ENCODE results near the gene TMC6.
"Not testable (repeated sequence)": the region's sequence is repeated elsewhere in the genome, so short reads cannot be mapped to it uniquely, and the experiment has no call there.

The TMC6 gene

DNA sequence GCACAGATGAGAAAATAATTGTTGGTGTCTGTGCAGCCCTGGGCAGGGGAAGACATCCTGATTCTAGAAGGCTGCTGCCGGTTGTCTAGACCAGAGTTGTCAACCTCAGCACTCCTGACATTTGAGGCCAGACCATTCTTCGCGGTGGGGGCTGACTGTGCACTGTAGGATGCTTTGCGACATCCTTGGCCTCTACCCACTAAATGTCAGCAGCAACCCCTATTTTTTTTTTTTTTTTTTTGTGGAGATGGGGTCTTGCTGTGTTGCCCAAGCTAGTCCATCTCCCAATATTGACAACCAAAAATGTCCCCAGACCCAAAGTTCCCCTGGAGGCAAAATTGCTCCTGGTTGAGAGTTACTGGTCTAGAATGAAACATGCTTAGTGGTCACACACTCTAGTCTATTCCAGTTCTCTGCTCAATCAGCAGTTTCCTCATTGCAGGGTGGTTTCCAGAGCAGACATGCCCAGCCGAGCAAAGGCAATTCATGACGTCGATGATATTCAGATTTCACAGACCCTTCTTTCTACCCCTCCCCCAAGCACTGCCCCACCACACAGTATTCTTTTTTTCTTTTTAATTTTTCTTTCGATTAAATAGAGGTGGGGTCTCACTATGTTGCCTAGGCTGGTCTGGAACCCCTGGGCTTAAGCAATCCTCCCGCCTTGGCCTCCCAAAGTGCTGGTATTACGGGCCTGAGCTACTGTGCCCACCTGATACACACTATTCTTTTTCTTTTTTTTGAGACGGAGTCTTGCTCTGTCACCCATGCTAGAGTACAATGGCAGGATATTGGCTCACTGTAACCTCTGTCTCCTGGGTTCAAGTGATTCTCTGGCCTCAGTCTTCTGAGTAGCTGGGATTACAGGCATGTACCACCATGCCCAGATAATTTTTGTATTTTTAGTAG is 26.6 kb upstream of the TMC6 start:
- DNase-seq: peak in 1 of 2 donors; percentile 79

DNA sequence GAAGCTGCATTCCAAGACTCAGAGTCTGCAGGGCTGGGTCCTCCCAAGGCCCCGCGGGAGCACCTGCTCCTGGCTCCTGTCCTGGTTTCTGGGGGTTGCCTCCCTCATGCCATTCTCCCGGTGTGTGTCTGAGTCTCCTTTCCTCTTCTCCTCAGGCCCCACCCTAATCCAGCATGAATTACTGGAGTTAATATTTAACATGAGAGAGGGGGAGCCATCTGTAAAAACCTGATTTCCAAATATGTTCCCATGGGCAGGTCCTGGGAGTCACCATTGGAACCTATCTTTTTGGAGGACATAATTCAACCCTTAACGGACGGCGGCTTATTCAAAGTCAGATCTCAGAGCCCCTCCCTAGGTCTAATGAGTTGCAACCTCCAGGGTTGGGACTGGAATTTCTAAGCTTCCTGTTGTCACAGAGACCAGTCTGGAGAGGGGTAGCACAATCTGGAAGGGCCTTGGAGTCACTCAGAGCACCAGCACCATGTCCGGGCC is 23.0 kb upstream of the TMC6 start:
- no peak for DNase-seq

DNA sequence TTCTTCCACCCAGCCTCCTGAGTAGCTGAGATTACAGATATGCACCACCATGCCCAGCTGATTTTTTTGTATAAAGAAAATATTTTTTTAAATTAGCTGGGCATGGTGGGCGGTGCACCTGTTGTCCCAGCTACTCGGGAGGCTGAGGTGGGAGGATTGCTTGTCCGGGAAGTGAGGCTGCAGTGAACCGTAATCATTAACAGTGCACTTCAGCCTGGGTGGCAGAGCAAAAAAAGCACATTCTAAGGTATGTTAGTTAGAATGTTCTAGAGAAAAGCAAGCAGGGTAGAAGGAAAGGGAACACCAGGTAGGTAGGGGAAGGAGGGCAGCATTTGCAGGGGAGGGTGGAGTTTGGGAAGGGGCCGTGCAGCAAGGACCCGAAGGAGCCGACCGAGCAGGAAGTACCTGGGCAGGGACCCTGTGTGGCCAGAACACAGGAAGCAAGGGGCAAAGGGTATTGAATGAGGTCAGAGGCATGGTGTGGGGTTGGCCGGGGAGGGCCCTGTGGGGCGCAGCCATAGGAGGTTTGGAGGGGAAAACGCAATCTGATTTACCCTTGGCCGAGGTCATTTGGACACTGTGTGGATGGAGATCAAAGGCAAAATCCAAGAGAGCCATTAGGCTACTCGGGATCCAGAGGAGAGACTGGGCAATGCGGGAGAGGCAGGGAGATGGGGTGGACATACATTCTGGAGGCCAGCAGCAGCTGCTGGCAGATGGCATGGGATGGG is 19.9 kb upstream of the TMC6 start:
- DNase-seq: no peak

DNA sequence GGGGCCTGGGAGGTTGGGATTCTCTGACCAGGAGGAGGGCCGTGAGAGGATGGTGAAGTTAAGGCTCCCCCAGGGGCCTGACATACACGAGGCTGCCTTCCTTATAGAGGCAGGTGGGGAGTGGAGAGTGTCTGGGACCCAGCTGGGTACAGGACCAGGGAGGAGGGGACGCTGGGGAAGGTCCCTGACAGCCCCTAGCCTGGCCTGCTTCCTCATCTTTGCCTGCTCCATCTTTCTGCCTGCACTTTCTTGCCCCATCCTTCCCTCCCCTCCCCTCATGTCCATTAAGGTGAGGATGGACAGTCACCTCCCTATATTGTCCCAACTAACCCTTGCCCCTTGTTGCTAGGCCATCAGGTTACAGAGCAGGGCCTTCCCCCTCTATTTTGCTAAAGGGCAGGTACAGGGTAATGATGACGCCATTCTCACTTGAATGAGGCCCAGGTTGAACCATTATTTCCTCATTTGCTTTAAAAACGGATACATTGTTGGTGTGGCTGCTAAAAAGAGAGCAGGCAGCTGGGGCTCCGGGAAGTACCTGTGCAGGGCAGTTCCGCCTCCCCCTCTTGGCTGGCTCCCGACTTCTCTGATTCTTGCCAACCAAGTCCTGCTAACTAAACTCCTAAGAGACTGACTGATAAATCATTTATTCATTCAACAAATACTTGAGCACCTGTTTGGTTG is 18.9 kb upstream of the TMC6 start:
- DNase-seq: peak in 1 of 2 donors; percentile 75

DNA sequence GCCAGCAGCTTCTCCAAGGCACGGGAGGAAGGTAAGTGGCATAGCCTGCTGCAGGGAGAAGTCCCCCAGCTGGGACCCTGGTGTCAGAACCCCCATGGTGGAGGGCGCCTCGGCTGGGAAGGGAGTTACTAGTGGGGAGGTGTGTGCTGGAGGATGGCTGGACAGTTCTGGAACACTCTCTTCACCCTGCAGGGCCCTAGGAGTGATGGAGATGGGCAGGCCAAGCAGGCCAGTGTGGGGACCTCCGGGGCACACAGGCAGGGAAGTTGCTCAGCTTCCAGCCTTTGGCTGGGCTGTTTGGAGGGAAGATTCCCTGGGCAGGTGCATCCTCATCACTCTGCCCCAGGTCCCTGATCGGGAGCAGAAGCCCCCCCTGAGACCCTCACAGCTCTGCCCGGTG is 18.3 kb upstream of the TMC6 start:
- DNase-seq: no peak

DNA sequence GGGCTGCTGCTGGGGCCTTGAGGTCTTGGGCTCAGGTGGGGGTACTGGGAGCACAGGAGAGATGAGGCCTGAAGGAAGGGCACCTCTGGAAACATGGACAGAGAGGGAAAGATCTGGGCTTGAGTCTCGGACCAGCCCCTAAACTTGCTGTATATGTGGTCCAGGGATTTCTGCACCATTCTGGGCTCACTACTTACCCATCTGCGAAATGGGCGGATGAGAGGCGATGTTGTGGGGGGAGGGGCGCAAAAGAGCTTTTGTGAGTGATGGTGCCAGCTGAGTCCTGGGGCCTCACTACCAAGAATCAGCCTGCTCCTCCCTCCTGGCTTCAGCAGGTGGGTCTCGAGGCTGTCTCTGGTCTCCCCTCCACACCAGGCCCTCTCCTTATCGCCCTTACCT is 17.9 kb upstream of the TMC6 start:
- no peak for DNase-seq

DNA sequence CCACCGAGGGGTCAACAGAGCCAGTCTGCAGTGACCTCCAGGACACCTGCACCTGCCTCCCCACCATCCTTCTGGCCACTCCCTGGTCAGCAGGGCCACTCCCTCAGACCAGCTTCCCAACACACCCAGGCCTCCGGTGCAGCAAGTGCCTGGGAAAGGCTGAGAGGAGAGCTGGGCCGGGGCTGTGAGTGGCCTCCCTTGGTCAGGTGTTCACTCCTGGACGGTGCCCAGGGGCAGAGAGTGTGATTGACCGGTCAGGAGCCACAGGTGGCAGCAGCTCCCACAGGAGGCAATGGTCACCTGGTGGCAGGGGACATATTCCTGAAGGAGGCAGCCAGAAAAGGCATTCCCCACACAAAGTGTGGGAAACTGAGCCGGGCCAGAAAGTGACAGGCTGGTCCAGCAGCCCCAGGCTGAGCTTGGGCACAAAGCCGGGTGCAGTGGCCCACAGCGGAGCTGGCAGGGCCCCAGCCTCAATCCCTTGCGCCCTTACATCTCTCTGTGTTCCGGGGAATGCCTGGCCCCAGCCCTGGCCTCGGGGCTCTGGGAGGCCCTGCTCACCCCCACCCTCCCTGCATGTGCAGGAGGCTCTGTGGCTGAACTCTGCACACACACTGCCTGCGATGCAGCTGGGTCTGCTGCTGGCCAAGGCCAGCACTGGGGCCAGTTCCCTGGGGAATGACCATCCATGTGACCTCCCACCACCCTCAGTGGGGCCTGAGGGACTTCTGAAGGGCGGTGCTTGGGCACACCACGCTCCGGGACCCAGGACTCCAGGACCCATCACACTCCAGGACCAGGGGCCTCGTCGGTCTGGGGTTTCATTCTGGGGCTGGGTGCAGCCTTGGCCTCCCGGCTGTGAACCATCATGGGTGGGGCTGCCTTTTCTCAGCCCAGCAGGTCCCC is 16.4 kb upstream of the TMC6 start:
- DNase-seq: no peak

DNA sequence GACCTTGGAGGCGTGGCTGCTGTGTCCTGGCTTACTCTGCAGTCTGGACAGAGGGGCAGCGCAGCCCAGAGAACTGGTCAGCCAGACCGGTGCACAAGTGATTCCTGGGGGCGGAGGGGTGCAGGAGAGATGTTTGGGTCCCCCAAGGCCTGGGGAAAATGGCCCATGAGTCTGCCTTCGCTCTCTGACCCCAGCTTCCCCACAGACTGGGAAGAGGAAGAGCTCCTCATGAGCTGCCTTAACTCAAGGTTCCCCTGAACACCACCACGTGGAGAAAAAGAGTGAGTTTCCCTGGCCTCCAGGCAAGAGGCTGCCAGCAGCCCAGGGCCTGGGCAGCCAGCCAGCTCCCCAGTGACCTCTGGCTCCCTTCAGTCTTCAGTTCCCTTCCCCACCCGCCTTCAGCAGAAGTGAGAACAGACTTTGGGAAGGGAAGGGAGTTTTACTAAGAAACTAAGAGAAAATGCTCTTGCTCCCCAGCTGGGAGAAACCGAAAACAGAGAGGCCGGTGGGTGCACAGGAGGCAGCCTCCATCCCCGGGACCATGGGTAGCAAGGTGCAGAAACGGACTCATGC is 15.7 kb upstream of the TMC6 start:
- DNase-seq: peak in 1 of 2 donors; percentile 71

DNA sequence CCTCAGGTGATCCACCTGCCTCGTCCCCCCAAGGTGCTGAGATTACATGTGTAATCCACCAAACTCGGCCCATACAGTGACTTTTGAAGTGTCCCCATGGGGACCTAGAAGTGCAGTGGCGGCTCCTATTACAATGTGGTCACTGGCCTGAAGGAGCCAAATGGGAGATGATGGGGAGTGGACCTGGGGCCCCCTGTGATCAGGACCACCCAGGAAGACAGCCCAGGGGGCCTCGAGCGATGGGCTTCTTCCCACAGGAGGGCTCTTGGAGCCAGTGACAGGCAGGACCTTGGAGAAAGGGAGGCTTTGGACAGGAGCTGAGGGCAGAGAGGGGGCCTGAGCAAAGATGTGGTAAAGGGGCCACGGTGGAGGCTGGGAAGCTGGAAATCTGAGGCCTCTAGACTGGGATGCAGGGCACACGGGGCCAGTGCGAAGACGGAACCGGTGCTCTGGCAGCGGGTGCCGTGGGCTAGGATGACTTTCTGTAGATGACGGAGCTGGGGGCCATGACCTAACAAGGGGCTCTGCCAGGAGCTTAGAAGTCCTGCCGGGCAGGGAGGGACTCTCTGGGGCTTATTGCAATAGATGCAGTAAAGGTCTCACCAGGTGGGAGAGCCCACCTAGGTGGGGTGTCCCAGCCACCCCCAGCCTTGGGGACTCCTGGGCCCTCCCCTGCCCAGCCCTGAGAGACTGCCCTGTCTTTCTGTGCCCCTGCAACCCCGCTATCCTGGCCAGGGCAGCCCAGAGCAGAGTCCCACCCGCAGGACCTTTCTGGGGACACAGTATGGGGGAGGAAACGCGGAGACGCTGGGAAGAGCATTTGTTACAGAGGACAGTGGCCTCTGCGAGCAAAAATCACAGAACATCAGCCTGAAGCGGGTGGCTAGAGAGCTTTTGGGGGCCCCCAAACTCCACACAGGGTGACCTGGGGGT is 14.9 kb upstream of the TMC6 start:
- no peak for DNase-seq

DNA sequence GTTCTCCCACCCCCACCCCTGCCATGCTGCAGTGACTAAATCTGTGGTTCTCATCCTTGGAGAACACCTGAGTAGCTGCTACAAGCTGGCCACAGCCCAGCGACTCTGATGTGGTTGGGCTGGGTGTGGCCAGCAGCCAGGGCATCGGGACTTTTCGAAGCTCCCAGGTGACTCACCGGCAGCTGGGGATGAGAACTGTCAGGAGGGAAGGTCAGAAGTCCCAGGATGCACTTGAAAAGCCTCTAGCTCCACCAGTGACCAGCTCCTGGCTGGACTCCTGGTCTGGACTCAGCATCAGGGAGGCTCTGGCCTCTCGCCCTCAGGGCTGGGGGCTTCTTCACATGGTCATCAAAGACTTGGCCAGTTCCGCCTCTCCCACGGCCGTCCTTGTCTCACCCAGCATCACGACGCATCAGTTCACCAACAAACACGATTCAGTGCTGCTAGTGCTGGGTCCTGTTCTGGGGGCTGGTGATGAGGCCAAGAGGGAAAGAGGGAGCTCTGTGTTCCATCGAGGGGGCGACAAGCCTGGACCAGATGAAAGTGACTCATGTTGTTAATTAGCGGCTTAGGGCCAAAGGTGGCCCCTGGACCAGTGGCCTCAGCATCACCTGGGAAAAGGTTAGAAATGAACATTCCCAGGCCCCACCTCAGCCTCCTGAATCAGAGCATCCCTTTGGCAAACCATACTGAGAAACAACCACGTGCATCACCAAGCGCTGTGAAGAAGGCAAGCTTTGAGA is 13.7 kb upstream of the TMC6 start:
- DNase-seq: no peak

DNA sequence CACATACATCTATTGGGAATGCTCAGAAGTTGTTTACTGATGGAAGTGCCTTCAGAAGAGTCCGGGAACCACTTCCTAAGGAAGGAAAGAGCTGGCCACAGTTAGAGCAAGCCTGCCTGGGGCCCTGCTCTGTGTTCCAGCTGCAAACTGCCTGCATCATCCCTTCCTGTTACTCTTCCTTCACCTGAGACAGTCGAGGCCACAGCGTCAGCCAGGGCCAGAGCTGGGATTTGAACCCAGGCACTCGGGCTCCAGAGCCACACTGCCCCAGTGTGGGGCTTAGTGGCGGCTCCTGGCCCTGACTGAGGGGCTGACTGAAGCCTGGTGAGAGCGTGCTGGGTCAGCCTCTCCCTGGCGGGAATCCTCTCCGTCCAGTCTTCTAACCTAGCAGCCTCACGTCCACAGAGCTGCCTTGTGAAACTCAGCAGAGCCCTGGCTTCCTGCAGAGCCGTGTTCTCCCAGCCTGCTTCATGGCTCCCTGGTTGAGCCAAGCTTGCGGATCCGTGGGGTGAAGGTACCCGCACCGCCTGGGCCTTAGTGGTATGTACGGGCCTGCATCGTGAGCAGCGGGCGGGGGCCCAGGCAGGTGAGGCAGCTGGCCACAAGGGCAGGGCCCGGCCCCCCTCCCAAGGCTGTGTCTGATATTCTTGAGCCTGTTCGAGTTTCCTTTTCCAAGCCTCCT is 13.0 kb upstream of the TMC6 start:
- DNase-seq: no peak

DNA sequence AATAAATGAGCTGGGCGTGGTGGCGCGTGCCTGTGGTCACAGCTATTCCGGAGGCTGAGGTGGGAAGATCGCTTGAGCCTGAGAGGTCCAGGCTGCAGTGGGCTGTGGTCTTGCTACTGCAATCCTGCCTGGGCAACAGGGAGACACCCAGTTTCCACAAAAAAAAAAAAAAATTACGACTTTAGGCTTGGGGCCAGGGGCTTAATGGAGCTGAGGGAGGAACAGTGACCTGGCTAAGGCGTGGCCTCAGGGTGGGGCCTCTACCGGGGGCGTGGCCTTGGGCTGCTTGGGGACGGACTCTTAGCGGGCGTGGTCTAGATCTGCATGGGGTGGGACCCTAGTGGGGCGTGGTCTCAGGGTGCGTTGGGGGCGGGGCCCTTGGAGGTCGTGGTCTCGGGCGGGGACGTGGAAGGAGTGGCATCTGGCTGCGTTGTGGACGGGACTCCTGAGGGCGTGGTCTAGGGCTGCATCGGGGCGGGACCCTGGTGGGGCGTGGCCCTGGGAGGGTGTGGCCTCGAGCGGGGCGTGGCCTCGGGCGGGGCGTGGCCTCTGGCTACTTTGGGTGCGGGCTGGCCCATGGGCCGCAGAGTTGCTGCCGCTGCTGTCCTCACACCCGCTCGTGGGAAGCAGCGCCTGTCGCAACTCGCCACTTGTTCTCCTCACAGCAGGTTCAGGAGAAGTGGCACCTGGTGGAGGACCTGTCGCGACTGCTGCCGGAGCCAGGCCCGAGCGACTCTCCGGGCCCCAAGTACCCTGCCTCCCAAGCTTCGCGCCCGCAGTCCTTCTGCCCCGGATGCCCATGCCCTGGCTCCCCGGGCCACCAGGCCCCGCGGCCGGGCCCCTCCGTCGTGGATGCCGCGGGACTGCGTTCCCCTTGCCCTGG is 11.9 kb upstream of the TMC6 start:
- DNase-seq: peak; percentile 97

DNA sequence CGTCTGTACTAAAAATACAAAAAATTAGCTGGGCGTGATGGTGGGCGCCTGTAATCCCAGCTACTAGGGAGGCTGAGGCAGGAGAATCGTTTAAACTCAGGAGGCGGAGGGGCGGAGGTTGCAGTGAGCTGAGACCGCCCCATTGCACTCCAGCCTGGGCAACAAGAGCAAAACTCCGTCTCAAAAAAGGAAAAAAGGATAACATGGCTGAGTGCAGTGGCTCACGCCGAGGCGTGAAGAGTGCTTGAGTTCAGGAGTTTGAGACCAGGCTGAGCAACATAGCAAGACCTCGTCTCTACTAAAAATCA is 11.3 kb upstream of the TMC6 start:
- not testable (repeated sequence) for DNase-seq

DNA sequence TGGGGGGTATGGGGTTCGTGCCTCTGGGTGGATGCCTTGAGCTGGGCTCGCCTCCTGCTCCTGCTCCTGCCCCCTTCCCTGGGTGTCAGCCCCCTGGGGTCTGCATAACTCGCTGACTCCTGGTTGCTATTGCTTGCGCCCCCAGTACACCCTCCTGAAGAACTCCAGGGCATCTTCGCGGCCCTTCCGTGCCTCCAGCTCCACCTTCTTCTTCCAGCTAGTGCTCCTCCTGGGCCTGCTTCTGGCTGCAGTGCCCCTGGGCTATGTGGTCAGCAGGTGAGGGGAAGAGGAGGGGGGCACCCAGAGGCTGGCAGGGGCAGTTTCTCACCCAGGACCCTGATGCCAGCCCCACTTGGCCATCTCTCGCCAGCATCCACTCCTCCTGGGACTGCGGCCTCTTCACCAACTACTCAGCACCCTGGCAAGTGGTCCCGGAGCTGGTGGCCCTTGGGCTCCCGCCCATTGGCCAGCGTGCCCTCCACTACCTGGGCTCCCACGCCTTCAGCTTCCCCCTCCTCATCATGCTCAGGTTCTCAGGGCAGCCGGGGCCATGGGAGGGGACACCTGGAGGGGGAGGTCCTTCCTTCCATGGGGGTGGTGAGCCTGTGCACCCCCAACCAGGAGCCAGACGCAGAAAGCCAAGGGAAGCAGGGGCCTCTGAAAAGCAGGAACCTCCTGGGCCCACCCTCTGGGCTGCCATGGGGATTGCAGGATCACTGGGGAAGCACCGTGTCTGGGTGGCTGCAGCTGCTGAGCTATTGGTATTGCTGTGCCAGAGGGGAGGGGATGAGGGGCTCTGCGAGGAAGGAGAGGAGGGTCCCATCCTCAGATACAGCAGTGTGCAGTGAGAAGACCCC is 9.9 kb upstream of the TMC6 start:
- DNase-seq: no peak

DNA sequence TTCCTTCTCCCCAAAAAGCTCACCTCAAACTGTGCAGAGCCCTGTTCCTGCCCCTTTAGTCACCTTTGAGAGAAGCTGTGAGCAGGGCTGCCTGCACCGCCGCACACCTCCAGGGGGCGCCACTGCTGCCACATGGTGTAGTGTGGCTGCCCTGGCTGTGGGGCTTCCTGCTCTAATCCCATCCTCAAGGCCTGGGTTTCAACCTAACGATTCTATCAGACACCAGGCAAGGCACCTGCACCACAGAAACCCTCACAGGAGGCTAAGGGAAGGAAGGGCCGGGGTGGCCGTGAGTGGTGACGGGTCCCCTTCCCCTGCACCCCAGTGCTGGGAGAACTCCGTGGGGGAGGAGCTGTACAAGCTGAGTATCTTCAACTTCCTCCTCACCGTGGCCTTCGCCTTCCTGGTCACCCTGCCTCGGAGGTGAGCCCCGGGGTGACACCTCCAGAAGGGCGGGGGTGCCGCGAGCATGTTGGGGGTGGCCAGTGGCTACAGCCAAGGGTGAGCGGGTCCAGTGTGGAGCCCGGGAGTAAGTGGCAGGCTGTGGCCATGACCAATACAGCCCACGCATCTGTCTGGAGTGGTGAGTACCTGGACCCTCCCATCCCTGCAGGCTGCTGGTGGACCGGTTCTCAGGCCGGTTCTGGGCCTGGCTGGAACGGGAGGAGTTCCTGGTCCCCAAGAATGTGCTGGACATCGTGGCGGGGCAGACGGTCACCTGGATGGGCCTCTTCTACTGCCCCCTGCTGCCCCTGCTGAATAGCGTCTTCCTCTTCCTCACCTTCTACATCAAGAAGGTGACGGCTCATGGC is 9.0 kb upstream of the TMC6 start:
- peak; percentile 45 to 48 for DNase-seq

DNA sequence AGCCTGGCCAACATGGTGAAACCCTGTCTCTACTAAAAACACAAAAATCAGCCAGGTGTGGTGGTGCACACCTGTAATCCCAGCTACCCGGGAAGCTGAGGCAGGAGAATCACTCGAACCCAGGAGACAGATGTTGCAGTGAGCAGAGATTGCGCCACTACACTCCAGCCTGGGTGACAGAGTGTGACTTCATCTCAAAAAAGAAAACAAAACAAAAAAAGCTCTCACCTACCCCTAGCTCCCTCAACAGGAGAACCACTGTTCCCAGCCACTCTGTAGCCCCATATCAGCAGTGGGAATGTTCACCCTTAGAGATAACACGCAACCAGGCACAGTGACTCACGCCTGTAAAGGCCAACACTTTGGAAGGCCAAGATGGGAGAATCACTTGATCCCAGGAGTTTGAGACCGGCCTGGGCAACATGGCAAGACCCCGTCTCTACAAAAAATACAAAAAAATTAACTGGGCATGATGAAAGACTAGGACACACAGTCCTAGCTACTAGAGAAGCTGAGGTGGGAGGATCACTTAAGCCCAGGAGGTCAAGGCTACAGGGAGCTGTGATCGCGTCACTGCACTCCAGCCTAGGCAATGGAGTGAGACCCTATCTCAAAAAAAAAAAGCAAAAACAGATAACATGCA is 7.4 kb upstream of the TMC6 start:
- no peak for DNase-seq
